HG02642 (cell line): ENCODE data around the gene RER1.

ENCODE experiments used
- ATAC-seq: cut with Tn5 transposase; IDR thresholded peaks from one replicate; pipeline ENCODE4 v1.9.1; 2021; ENCODE audit warnings: mild to moderate bottlenecking; ENCODE audit not compliant: unreplicated experiment, poor library complexity

RER1 gene

GRCh38 chr1:2404890-2405511, 13.4 kb downstream of the RER1 start:
- no peak for ATAC-seq

GRCh38 chr1:2405588-2406295, 14.1 kb downstream of the RER1 start:
- ATAC-seq, result no peak

- ATAC-seq, result no peak
These were observed 14.9 kb downstream of the RER1 start for GRCh38 chr1:2406451-2407041.

GRCh38 chr1:2407166-2407990, 15.7 kb downstream of the RER1 start:
- no peak for ATAC-seq

GRCh38 chr1:2407991-2408275, 16.3 kb downstream of the RER1 start:
- no peak for ATAC-seq

- no peak for ATAC-seq
These were observed 16.8 kb downstream of the RER1 start for GRCh38 chr1:2408456-2408855.

GRCh38 chr1:2408859-2409276, 17.2 kb downstream of the RER1 start:
- ATAC-seq, result no peak

GRCh38 chr1:2409745-2410144, 18.1 kb downstream of the RER1 start:
- no peak for ATAC-seq

GRCh38 chr1:2411801-2412394, 20.3 kb downstream of the RER1 start:
- ATAC-seq, result peak; percentile 32

GRCh38 chr1:2412395-2412772, 20.7 kb downstream of the RER1 start, which contains the start of gene PEX10:
Gene PEX10 (minus strand): TSS chr1:2412564. CDS start chr1:2412502, 62 bp downstream.
- peak; percentile 82 for ATAC-seq

GRCh38 chr1:2412773-2413494, 21.3 kb downstream of the RER1 start:
- ATAC-seq, result peak; percentile 21

GRCh38 chr1:2413495-2414296, 22.1 kb downstream of the RER1 start:
- peak; percentile 1 for ATAC-seq

- ATAC-seq, result no peak
These were observed 22.8 kb downstream of the RER1 start for GRCh38 chr1:2414297-2414958.

GRCh38 chr1:2415337-2415736, 23.7 kb downstream of the RER1 start:
- ATAC-seq, result no peak

- ATAC-seq, result no peak
These were observed 24.2 kb downstream of the RER1 start for GRCh38 chr1:2415801-2416208.

GRCh38 chr1:2416403-2416802, 24.8 kb downstream of the RER1 start:
- no peak for ATAC-seq

GRCh38 chr1:2417083-2417832, 25.6 kb downstream of the RER1 start:
- no peak for ATAC-seq

GRCh38 chr1:2417833-2418225, 26.2 kb downstream of the RER1 start:
- no peak for ATAC-seq
